Measurements from ENCODE around the gene TUBB4B. TPM values are rescaled to one million over a fixed set of nuclear protein-coding genes. Genes with fewer than 3 reads are reported as not detected.

Gene TUBB4B
- total and polyA plus RNA-seq, 2 donors from 2014 or later: 258 to 394 TPM

GRCh38 chr9:137212520-137212919, 28.6 kb upstream of the TUBB4B start:
- Histone ChIP-seq H3K27ac (ENCODE audit: low read depth in 2 of 2, low read length in 2 of 2) (no peak overlapping the region), H3K36me3 (ENCODE audit: control insufficient read depth in 2 of 3, insufficient read depth in 3 of 3, low read length in 3 of 3) (peaks cover 0 to 2% (median 0%) of the 10 kb centered on the region in 3 donors), H3K9ac (ENCODE audit: low read length in 3 of 3) (no peak overlapping the region), H3K4me1 (ENCODE audit: control insufficient read depth in 2 of 3, insufficient read depth in 2 of 3, low read depth in 1 of 3, low read length in 3 of 3) (peaks cover 0 to 9% (median 0%) of the 10 kb centered on the region in 3 donors), H3K9me3 (ENCODE audit: control insufficient read depth in 2 of 3, insufficient read depth in 1 of 3, low read length in 3 of 3) (no peaks in the 10 kb centered on the region), H3K4me3 (ENCODE audit: low read length in 3 of 3) (no peak overlapping the region), H3K27me3 (ENCODE audit: control insufficient read depth, insufficient read depth, low read length) (no peaks in the 10 kb centered on the region)
- DNase-seq (no peak), FAIRE-seq (no peak)
- TF ChIP-seq, protein P1, sequence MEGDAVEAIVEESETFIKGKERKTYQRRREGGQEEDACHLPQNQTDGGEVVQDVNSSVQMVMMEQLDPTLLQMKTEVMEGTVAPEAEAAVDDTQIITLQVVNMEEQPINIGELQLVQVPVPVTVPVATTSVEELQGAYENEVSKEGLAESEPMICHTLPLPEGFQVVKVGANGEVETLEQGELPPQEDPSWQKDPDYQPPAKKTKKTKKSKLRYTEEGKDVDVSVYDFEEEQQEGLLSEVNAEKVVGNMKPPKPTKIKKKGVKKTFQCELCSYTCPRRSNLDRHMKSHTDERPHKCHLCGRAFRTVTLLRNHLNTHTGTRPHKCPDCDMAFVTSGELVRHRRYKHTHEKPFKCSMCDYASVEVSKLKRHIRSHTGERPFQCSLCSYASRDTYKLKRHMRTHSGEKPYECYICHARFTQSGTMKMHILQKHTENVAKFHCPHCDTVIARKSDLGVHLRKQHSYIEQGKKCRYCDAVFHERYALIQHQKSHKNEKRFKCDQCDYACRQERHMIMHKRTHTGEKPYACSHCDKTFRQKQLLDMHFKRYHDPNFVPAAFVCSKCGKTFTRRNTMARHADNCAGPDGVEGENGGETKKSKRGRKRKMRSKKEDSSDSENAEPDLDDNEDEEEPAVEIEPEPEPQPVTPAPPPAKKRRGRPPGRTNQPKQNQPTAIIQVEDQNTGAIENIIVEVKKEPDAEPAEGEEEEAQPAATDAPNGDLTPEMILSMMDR (IDR thresholded peaks at IDR 0.05; ENCODE audit: borderline replicate concordance, extremely low read depth, insufficient read depth): no peak
- intact Hi-C loops (cut with DNase I): no loop called here

DNA sequence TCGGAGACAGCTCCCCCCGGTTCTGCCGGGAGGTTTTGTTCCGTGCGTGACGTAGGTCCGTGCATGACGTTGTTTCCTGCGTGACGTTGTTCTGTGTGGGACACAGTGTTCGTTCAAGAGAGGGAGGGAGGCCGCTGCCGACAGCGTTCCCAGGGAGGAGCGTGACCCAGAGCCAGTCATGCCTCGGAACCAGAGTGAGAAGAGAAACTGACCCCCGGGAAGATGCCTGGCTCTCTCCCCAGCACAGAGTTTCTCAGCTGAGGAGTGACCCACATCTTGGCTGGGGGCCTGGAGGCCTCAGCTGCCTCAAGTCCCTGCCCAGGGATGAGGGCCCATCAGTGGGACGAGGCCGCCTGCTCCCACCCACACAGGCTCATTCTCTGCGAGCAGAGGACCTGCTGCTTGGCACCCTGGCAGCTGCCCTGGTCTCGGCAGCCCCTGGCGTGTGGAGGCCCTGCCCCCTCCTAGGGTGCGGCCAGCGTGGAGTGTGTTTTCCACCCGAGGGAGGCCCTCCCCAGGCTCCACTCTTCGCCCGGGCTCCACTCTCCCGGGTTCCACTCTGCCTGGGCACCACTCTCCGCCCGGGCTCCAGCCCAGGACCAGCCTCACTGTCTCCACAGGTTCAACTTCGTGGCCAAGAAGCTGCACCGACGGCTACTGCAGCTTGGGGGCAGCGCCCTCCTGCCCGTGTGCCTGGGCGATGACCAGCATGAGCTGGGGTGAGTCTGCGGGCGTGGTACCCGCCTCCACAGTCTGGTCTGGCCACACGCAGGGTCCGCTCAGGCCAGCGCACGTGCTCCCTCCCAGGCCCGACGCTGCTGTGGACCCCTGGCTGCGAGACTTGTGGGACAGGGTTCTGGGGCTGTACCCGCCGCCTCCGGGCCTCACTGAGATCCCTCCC, 27.7 kb upstream of the TUBB4B start:
- intact Hi-C loops (cut with DNase I): no loop called here

GRCh38 chr9:137214620-137215019, 26.5 kb upstream of the TUBB4B start:
- no peaks in the 10 kb centered on the region for H3K9me3 ChIP-seq (ENCODE audit: control insufficient read depth in 2 of 3, insufficient read depth in 1 of 3, low read length in 3 of 3)
- FAIRE-seq (no peak), DNase-seq (no peak)
- TF ChIP-seq, protein P1 (IDR thresholded peaks at IDR 0.05; ENCODE audit: borderline replicate concordance, extremely low read depth, insufficient read depth): no peak
- intact Hi-C loops (cut with DNase I): no loop called here
- H3K9ac ChIP-seq (ENCODE audit: low read length in 3 of 3): no peak overlapping the region
- no peak overlapping the region for H3K4me3 ChIP-seq (ENCODE audit: low read length in 3 of 3)
- H3K36me3 ChIP-seq (ENCODE audit: control insufficient read depth in 2 of 3, insufficient read depth in 3 of 3, low read length in 3 of 3): peaks cover 0 to 2% (median 0%) of the 10 kb centered on the region in 3 donors
- H3K27ac ChIP-seq (ENCODE audit: low read depth in 2 of 2, low read length in 2 of 2): no peak overlapping the region
- H3K4me1 ChIP-seq (ENCODE audit: control insufficient read depth in 2 of 3, insufficient read depth in 2 of 3, low read depth in 1 of 3, low read length in 3 of 3): peaks cover 0 to 21% (median 0%) of the 10 kb centered on the region in 3 donors
- H3K27me3 ChIP-seq (ENCODE audit: control insufficient read depth, insufficient read depth, low read length): no peaks in the 10 kb centered on the region

More for the DNA sequence above, 27.7 kb upstream of the TUBB4B start:
- Histone ChIP-seq H3K27ac (ENCODE audit: low read depth in 2 of 2, low read length in 2 of 2) (no peak overlapping the region), H3K36me3 (ENCODE audit: control insufficient read depth in 2 of 3, insufficient read depth in 3 of 3, low read length in 3 of 3) (peaks cover 0 to 2% (median 0%) of the 10 kb centered on the region in 3 donors), H3K9me3 (ENCODE audit: control insufficient read depth in 2 of 3, insufficient read depth in 1 of 3, low read length in 3 of 3) (no peaks in the 10 kb centered on the region), H3K4me1 (ENCODE audit: control insufficient read depth in 2 of 3, insufficient read depth in 2 of 3, low read depth in 1 of 3, low read length in 3 of 3) (peaks cover 0 to 16% (median 0%) of the 10 kb centered on the region in 3 donors), H3K9ac (ENCODE audit: low read length in 3 of 3) (no peak overlapping the region), H3K4me3 (ENCODE audit: low read length in 3 of 3) (no peak overlapping the region), H3K27me3 (ENCODE audit: control insufficient read depth, insufficient read depth, low read length) (no peaks in the 10 kb centered on the region)
- TF ChIP-seq, protein P1 (IDR thresholded peaks at IDR 0.05; ENCODE audit: borderline replicate concordance, extremely low read depth, insufficient read depth): no peak
- FAIRE-seq: no peak
- no peak for DNase-seq

Data from kidney (tissue), 14 donors.